Muscle layer of duodenum (tissue), 2 donors: ENCODE measurements around the gene CLIC4.
"Not testable (repeated sequence)": the region's sequence is repeated elsewhere in the genome, so short reads cannot be mapped to it uniquely, and the experiment has no call there.

Experiments
- H3K27ac ChIP-seq: one replicate; pipeline ENCODE4 v1.7.0; 2013; ENCODE audit warnings: mild to moderate bottlenecking, low read length
- H3K27me3 ChIP-seq: one replicate; pipeline ENCODE4 v1.7.0; 2013; ENCODE audit warnings: low read depth, mild to moderate bottlenecking, control low read depth, low read length
- H3K36me3 ChIP-seq, 2 donors: one replicate each; pipeline ENCODE4 v1.7.0; 2013; ENCODE audit warnings: low read length in 2 of 2, control low read depth in 1 of 2, mild to moderate bottlenecking in 1 of 2; ENCODE audit not compliant: insufficient read depth in 2 of 2, control insufficient read depth in 1 of 2
- H3K4me1 ChIP-seq, 2 donors: one replicate each; pipeline ENCODE4 v1.7.0; 2013; ENCODE audit warnings: low read length in 2 of 2, mild to moderate bottlenecking in 2 of 2, control low read depth in 1 of 2, moderate library complexity in 1 of 2; ENCODE audit not compliant: insufficient read depth in 2 of 2, control insufficient read depth in 1 of 2
- H3K4me3 ChIP-seq, 2 donors: one replicate each; pipeline ENCODE4 v1.7.0; 2013; ENCODE audit warnings: low read length in 2 of 2, low read depth in 1 of 2, mild to moderate bottlenecking in 1 of 2
- H3K9me3 ChIP-seq, 2 donors: one replicate each; pipeline ENCODE4 v1.7.0; 2013; ENCODE audit warnings: low read length in 2 of 2, control low read depth in 1 of 2, mild to moderate bottlenecking in 1 of 2; ENCODE audit not compliant: control insufficient read depth in 1 of 2
- donor health status: healthy.

CLIC4 gene

DNA sequence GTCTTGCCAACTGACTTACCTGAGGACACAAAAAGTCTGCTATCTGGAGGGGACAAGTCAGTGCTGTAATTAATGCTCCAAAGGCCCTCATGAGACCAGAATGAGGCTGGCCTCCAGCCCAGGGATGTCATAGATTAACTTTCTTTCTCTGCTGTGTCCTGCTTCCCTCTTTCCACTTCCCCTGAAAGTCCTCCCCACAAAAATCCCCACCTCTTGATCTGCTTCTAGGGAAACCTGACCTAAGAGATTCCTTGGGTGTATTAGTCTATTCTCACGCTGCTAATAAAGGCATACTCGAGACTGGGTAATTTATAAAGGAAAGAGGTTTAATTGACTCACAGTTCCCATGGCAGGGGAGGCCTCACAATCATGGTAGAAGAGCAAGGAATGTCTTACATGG, 145.6 kb downstream of the CLIC4 start:
- no peaks in the 10 kb centered on the region for H3K4me1 ChIP-seq
- peaks cover 0 to 8% of the 10 kb centered on the region in 2 donors for H3K9me3 ChIP-seq
- H3K36me3 ChIP-seq, result no peaks in the 10 kb centered on the region
- no peak overlapping the region for H3K27ac ChIP-seq
- H3K27me3 ChIP-seq, result no peaks in the 10 kb centered on the region
- no peak overlapping the region for H3K4me3 ChIP-seq

- not testable (repeated sequence) for H3K27ac ChIP-seq
Observed at GRCh38 chr1:24891367-24891766, 146.1 kb downstream of the CLIC4 start.

DNA sequence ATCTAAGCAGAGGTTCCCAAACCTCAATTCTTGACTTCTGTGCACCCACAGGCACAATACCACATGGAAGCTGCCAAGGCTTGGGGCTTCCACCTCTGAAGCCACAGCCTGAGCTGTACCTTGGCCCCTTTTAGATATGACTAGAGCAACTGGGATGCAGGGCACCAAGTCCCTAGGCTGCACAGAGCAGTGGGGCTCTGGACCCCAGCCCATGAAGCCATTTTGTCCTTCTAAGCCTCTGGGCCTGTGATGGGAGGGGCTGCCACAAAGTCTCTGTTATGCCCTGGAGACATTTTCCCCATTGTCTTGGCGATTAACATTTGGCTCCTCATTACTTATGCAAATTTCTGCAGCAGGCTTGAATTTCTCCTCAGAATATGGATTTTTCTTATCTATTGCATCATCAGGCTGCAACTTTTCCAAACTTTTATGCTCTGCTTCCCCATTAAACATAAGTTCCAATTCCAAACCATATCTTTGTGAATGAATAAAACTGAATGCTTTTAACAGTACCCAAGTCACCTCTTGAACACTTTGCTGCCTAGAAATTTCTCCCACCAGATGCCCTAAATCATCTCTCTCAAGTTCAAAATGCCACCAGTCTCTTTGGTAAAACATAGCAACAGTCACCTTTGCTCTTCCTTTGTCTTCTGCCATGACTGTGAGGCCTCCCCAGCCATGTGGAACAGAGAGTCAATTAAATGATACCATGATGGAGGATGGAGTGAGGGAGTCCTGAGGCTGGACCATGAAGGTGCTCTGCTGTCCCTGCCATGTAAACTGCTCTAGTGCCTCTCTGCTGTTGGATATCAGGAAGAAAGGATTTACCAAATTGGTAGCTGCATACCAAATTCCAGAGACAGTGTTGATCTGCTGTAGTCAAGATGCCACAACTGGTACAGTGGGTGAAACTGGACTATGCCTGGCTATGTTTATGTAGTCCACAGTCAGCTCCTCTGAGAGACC, 147.2 kb downstream of the CLIC4 start:
- Histone ChIP-seq H3K27me3 (no peaks in the 10 kb centered on the region), H3K27ac (no peak overlapping the region), H3K4me1 (no peaks in the 10 kb centered on the region), H3K9me3 (peaks cover 0 to 8% of the 10 kb centered on the region in 2 donors), H3K36me3 (no peaks in the 10 kb centered on the region), H3K4me3 (no peak overlapping the region)

More at GRCh38 chr1:24891367-24891766, 146.1 kb downstream of the CLIC4 start:
- not testable (repeated sequence) for H3K4me1 ChIP-seq, H3K9me3 ChIP-seq, H3K27me3 ChIP-seq, H3K4me3 ChIP-seq, H3K36me3 ChIP-seq

DNA sequence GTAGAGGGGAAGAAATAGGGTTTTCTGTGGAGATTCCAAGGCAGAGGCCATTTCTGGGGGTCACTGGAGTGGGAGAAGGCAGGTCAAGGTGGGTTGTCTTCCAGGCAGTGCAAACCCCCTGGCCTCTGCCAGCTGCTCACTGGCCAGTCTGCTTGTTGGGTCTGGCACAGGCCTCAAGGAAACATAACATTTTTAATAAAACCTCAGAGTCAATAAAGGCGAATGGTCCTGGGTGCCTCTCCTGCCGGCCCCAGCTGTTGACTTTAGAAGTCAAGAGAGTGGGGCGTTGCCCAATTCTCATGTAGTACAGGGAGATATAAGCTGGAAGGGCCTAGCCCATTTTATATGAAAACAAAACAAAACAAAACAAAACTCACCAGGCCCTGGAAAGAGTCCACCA, 148.2 kb downstream of the CLIC4 start:
- Histone ChIP-seq H3K4me1 (no peaks in the 10 kb centered on the region), H3K27ac (no peak overlapping the region), H3K36me3 (no peaks in the 10 kb centered on the region), H3K4me3 (no peak overlapping the region), H3K9me3 (peaks cover 0 to 8% of the 10 kb centered on the region in 2 donors), H3K27me3 (no peaks in the 10 kb centered on the region)
